Right lung (tissue), 10 donors: ENCODE results near the gene PLEKHO1. TPM values are rescaled to one million over a fixed set of nuclear protein-coding genes. Genes with fewer than 3 reads are reported as not detected.
"Not testable (repeated sequence)": the region's sequence is repeated elsewhere in the genome, so short reads cannot be mapped to it uniquely, and the experiment has no call there.

Source experiments
- DNase-seq, 2 donors: peaks; one replicate each; pipeline ENCODE4 v3.0.0-alpha.2; 2013
- long read RNA-seq, 8 donors: transcript quantifications; one replicate each; lab custom pipeline, GENCODE V29; 2026
- polyA plus RNA-seq, 5 donors: library from polyadenylated mRNA; unstranded; fragments of 120-200 nt; gene quantifications; one replicate each; pipeline versions ENCODE4 v1.2.1 to v1.2.3, GENCODE V29; 2013; ENCODE audit warnings: inconsistent platforms in 1 of 5, low replicate concordance in 1 of 5; ENCODE audit not compliant: insufficient read length in 5 of 5, insufficient read depth in 1 of 5

Gene PLEKHO1
- 10 to 100 TPM; 42.9 to 67.3 (median 48.5) TPM for polyA plus RNA-seq
- long read RNA-seq, donor 1, transcript PLEKHO1-201 (6 exons, 2,050 nt) = major isoform, 32 of 38 reads
- long read RNA-seq, donor 1, partial matches to known transcripts = 0 of 38 reads
- long read RNA-seq, donor 1, other reads (novel, unspliced or antisense) = 0 of 38 reads
- long read RNA-seq, donor 2, transcript PLEKHO1-205 (5 exons, 1,025 nt) = minor isoform, 9 of 73 reads
- long read RNA-seq, donor 2, transcript PLEKHO1-201 (6 exons, 2,050 nt) = major isoform, 24 of 73 reads
- long read RNA-seq, donor 2, partial matches to known transcripts = 40 of 73 reads
- long read RNA-seq, donor 2, other reads (novel, unspliced or antisense) = 0 of 73 reads
- long read RNA-seq, donor 3, transcript PLEKHO1-205 (5 exons, 1,025 nt) = minor isoform, 6 of 31 reads
- long read RNA-seq, donor 3, transcript PLEKHO1-201 (6 exons, 2,050 nt) = major isoform, 21 of 31 reads
- long read RNA-seq, donor 3, partial matches to known transcripts = 0 of 31 reads
- long read RNA-seq, donor 3, other reads (novel, unspliced or antisense) = 0 of 31 reads
- long read RNA-seq, donor 4, transcript PLEKHO1-201 (6 exons, 2,050 nt) = major isoform, 8 of 13 reads
- long read RNA-seq, donor 4, partial matches to known transcripts = 0 of 13 reads
- long read RNA-seq, donor 4, other reads (novel, unspliced or antisense) = 0 of 13 reads
- long read RNA-seq, donor 5, transcript PLEKHO1-205 (5 exons, 1,025 nt) = minor isoform, 9 of 40 reads
- long read RNA-seq, donor 5, transcript PLEKHO1-201 (6 exons, 2,050 nt) = major isoform, 29 of 40 reads
- long read RNA-seq, donor 5, partial matches to known transcripts = 0 of 40 reads
- long read RNA-seq, donor 5, other reads (novel, unspliced or antisense) = 0 of 40 reads
- long read RNA-seq, donor 6, transcript PLEKHO1-205 (5 exons, 1,025 nt) = minor isoform, 10 of 29 reads
- long read RNA-seq, donor 6, transcript PLEKHO1-201 (6 exons, 2,050 nt) = major isoform, 17 of 29 reads
- long read RNA-seq, donor 6, partial matches to known transcripts = 0 of 29 reads
- long read RNA-seq, donor 6, other reads (novel, unspliced or antisense) = 0 of 29 reads
- long read RNA-seq, donor 7, transcript PLEKHO1-201 (6 exons, 2,050 nt) = major isoform, 28 of 31 reads
- long read RNA-seq, donor 7, partial matches to known transcripts = 0 of 31 reads
- long read RNA-seq, donor 7, other reads (novel, unspliced or antisense) = 0 of 31 reads
- long read RNA-seq, donor 8, transcript PLEKHO1-201 (6 exons, 2,050 nt) = major isoform, 6 of 9 reads
- long read RNA-seq, donor 8, partial matches to known transcripts = 0 of 9 reads
- long read RNA-seq, donor 8, other reads (novel, unspliced or antisense) = 0 of 9 reads

GRCh38 chr1:150149271-150150132 is at the start of gene PLEKHO1:
TSS of gene PLEKHO1 (plus strand) at chr1:150149916. CDS start at chr1:150150258, 342 bp downstream.
- DNase-seq = peak; percentile 77

GRCh38 chr1:150102986-150103385 is 46.7 kb upstream of the PLEKHO1 start:
- no peak for DNase-seq

- no peak for DNase-seq
Measured at GRCh38 chr1:150106341-150106740, 43.4 kb upstream of the PLEKHO1 start.

GRCh38 chr1:150109586-150109985 is 40.1 kb upstream of the PLEKHO1 start:
- no peak for DNase-seq

- no peak for DNase-seq
Measured at GRCh38 chr1:150110116-150110515, 39.6 kb upstream of the PLEKHO1 start.

- DNase-seq = no peak
Measured at GRCh38 chr1:150111670-150112069, 38.0 kb upstream of the PLEKHO1 start.

- no peak for DNase-seq
Measured at GRCh38 chr1:150115121-150115520, 34.6 kb upstream of the PLEKHO1 start.

- DNase-seq = peak; percentile 6 to 19
Measured at GRCh38 chr1:150118716-150119115, 31.0 kb upstream of the PLEKHO1 start.

GRCh38 chr1:150121236-150121862 is 28.4 kb upstream of the PLEKHO1 start:
- DNase-seq = no peak

GRCh38 chr1:150126811-150127210 is 22.9 kb upstream of the PLEKHO1 start:
- DNase-seq = no peak

GRCh38 chr1:150127464-150127863 is 22.3 kb upstream of the PLEKHO1 start:
- no peak for DNase-seq

- DNase-seq = no peak
Measured at GRCh38 chr1:150127868-150128267, 21.8 kb upstream of the PLEKHO1 start.

- no peak for DNase-seq
Measured at GRCh38 chr1:150132372-150132771, 17.3 kb upstream of the PLEKHO1 start.

GRCh38 chr1:150134537-150134936 is 15.2 kb upstream of the PLEKHO1 start:
- DNase-seq = no peak

GRCh38 chr1:150135400-150135799 is 14.3 kb upstream of the PLEKHO1 start:
- not testable (repeated sequence) for DNase-seq

GRCh38 chr1:150138044-150138443 is 11.7 kb upstream of the PLEKHO1 start:
- no peak for DNase-seq

- DNase-seq = no peak
Measured at GRCh38 chr1:150141452-150141851, 8.3 kb upstream of the PLEKHO1 start.

GRCh38 chr1:150142083-150142482 is 7.6 kb upstream of the PLEKHO1 start:
- DNase-seq = no peak

- no peak for DNase-seq
Measured at GRCh38 chr1:150144606-150145005, 5.1 kb upstream of the PLEKHO1 start.

- not testable (repeated sequence) for DNase-seq
Measured at GRCh38 chr1:150146016-150146415, 3.7 kb upstream of the PLEKHO1 start.
